BLaER1 (cell line): Measurements from ENCODE around the gene CCDC74B.
"Not testable (repeated sequence)": the region's sequence is repeated elsewhere in the genome, so short reads cannot be mapped to it uniquely, and the experiment has no call there.

Source experiments
- H3K27ac ChIP-seq: shearing (Covaris generic); formaldehyde crosslinking; 2 replicates; pipeline ENCODE4 v1.8.1; 2022
- H3K27me3 ChIP-seq: shearing (Covaris generic); formaldehyde crosslinking; 2 replicates; pipeline ENCODE4 v1.8.1; 2022
- H3K36me3 ChIP-seq: shearing (Covaris generic); formaldehyde crosslinking; 2 replicates; pipeline ENCODE4 v1.8.1; 2022
- H3K4me1 ChIP-seq: shearing (Covaris generic); formaldehyde crosslinking; 2 replicates; pipeline ENCODE4 v1.8.1; 2022
- H3K4me2 ChIP-seq: shearing (Covaris generic); formaldehyde crosslinking; 2 replicates; pipeline ENCODE4 v1.8.1; 2022
- H3K4me3 ChIP-seq: shearing (Covaris generic); formaldehyde crosslinking; 2 replicates; pipeline ENCODE4 v1.8.1; 2022
- H3K9ac ChIP-seq: shearing (Covaris generic); formaldehyde crosslinking; 2 replicates; pipeline ENCODE4 v1.8.1; 2022
- H3K9me3 ChIP-seq: shearing (Covaris generic); formaldehyde crosslinking; 2 replicates; pipeline ENCODE4 v1.8.1; 2022
- H4K20me1 ChIP-seq: shearing (Covaris generic); formaldehyde crosslinking; 2 replicates; pipeline ENCODE4 v1.8.1; 2022
- Cebpa-rat ChIP-seq: shearing (Covaris generic); IDR thresholded peaks from 2 replicates; pipeline ENCODE4 v1.8.1; 2022

Gene CCDC74B

DNA sequence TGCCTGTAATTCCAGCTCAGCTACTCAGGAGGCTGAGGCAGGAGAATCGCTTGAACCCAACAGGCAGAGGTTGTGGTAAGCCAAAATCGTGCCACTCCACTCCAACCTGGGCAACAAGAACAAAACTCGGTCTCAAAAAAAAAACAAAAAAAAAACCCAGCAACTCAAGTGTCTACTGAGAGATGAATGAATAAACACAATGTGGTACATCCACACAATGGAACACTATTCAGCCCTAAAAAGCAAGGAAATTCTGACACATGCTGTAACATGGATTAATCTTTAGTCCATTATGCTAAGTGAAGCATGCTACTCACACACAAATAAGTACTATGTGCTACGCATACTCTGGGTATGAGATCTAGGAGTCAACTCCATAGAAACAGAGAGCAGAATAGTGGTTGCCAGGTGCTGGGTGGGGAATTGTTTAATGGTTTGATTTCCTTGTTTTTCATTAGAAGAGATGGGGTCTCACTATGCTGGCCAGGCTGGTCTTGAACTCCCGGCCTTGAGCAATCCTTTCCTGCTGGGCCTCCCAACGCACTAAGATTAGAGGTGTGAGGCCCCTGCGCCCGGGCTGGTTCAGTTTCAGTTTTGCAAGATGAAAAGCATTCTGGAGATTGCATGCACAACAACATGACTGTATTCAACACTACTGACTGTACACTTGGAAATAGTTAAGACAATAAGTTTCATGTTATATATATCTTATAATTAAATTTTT lies 20.5 kb upstream of the CCDC74B start:
- Histone ChIP-seq H3K36me3 (peaks cover 90% of the 10 kb centered on the region), H3K9me3 (no peaks in the 10 kb centered on the region), H3K27ac (no peak overlapping the region), H3K4me3 (no peak overlapping the region), H3K27me3 (no peaks in the 10 kb centered on the region), H3K4me2 (no peak overlapping the region), H3K9ac (no peak overlapping the region), H4K20me1 (peaks cover 51% of the 10 kb centered on the region), H3K4me1 (peaks cover 8% of the 10 kb centered on the region)
- no peak for TF ChIP-seq Cebpa-rat

DNA sequence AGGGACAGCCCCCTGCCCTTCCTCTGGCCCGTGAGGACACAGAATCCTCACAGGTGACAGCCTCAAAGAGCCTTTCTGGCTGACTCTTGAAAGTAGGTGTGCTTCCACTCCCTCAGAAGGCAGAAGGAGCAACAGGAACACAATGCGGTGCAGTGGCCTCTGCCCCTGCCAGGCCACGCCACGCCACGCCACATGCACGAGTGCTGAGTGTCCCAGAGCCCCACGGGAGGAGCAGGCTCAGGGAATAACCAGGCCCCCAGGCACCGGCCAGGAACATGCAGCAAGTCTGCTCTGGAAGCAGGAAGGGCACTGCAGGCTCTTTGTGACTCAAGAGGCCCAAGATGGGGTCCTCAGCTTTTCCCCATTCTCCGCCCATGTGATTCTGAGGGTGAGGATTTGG lies 18.1 kb upstream of the CCDC74B start:
- no peaks in the 10 kb centered on the region for H3K27me3 ChIP-seq
- no peaks in the 10 kb centered on the region for H3K9me3 ChIP-seq
- TF ChIP-seq Cebpa-rat: no peak
- no peak overlapping the region for H3K9ac ChIP-seq
- no peak overlapping the region for H3K4me3 ChIP-seq
- peaks cover 68% of the 10 kb centered on the region for H4K20me1 ChIP-seq
- H3K27ac ChIP-seq: no peak overlapping the region
- no peak overlapping the region for H3K4me2 ChIP-seq
- peaks cover 83% of the 10 kb centered on the region for H3K36me3 ChIP-seq
- H3K4me1 ChIP-seq: peaks cover 33% of the 10 kb centered on the region

DNA sequence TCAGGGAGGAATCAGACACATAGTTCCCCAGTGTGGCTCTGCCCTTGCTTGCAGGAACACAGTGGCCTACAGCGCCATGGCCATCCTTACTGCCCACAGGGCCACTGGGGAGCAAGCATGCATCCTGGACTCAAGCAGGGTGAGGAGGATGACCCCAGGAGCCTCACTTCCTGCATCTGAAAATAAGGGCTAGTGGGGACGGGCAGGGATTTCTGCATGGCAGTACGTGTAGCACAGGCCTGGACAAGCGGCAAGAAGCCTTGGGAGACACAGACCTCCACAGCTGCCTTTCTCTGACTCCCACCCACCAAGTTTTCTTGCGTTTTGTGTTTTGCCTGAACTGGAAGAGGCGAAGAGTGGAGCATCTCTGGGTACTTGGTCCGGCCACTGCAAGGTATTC lies 17.6 kb upstream of the CCDC74B start:
- H4K20me1 ChIP-seq: peaks cover 68% of the 10 kb centered on the region
- H3K9ac ChIP-seq, H3K9me3 ChIP-seq, H3K27me3 ChIP-seq, H3K27ac ChIP-seq, H3K4me3 ChIP-seq, H3K4me2 ChIP-seq: not testable (repeated sequence)
- H3K4me1 ChIP-seq: peaks cover 38% of the 10 kb centered on the region
- peaks cover 78% of the 10 kb centered on the region for H3K36me3 ChIP-seq

DNA sequence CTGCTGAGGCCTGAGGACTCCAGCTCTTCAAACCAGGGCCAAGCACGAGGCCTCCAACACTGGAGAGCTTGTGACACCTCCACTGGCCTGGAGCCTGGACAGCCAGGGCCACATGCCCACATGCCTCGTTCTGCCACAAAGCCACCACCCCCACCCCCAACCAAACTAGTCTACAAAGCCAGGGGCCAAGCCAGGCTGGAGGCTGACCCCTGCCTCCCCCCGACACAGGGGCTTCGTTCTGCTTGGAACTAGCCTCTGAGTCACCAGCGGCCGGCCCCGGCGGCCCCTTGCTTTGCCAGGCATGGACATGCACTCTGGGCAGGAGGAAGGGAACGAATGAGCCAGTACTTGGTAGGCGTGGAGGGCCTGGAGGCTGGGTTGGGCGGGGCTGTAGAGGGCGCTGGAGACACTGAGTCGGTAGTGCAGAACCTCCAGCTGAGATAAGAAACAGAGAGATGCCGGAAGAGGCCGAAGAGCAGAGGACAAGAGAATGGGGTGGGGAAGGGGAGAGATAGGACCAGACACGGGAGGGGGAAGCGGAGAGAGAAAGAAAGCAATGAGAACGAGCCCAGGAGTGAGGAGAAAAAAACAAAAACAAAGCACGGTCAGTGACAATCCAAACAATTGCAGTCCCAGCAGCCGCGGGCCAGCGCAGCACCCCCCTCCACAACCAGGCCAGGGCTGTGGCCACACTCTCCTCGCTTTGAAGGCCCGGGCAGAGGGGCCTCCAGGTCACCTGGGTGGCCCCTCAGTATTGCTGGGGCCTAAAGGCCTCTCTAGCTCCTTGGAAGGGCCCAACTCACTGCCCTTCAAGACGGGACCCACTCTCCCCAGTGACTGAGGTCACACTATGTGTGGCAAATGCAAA lies 16.2 kb upstream of the CCDC74B start:
- not testable (repeated sequence) for H3K27me3 ChIP-seq, H3K9ac ChIP-seq, H3K4me3 ChIP-seq, H3K9me3 ChIP-seq, H3K27ac ChIP-seq
- peaks cover 52% of the 10 kb centered on the region for H3K4me1 ChIP-seq
- peaks cover 64% of the 10 kb centered on the region for H3K36me3 ChIP-seq
- peaks cover 74% of the 10 kb centered on the region for H4K20me1 ChIP-seq
- H3K4me2 ChIP-seq: peak overlapping the region; percentile 26; the same call in 1 of the 2 replicates

DNA sequence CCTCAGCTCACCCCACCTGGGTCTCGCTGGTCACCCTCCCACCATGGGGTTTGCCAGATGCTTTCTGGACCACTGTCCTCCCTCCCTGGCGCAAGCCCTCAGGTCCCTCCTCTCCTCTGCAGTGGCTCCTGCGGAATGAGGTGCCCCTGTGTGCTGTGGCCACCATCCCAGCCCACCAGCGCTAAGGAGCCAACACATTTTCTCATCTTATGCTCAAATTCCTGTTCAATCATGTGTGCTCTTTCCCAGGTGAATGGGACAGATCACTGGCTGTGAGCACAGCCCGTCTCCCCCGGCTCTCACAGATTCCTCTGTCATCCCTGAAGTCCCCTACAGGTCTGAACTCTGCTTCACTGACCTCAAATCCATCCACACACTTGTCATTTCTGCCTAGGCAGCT lies 15.2 kb upstream of the CCDC74B start:
- H3K9ac ChIP-seq: no peak overlapping the region
- peaks cover 56% of the 10 kb centered on the region for H3K4me1 ChIP-seq
- H3K36me3 ChIP-seq: peaks cover 63% of the 10 kb centered on the region
- no peaks in the 10 kb centered on the region for H3K27me3 ChIP-seq
- peak overlapping the region; percentile 86; the same call in 1 of the 2 replicates for H3K4me2 ChIP-seq
- H4K20me1 ChIP-seq: peaks cover 77% of the 10 kb centered on the region
- H3K4me3 ChIP-seq: no peak overlapping the region
- no peaks in the 10 kb centered on the region for H3K9me3 ChIP-seq
- TF ChIP-seq Cebpa-rat: no peak
- H3K27ac ChIP-seq: no peak overlapping the region

DNA sequence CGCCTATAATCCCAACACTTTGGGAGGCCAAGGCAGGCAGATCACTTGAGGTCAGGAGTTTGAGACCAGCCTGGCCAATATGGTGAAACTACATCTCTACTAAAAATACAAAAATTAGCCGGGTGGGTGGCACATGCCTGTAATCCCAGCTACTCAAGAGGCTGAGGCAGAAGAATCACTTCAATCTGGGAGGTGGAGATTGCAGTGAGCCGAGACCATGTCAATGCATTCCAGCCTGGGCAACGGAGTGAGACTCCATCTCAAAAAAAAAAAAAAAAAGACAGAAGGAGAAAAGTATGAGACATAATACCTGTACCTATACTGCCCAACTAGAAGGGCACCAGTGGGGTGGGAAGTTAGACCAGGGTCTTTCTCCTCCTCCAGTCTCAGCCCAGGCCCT lies 14.5 kb upstream of the CCDC74B start:
- H3K4me3 ChIP-seq, H3K9ac ChIP-seq, H3K27ac ChIP-seq, H3K9me3 ChIP-seq, H3K27me3 ChIP-seq: not testable (repeated sequence)
- H4K20me1 ChIP-seq: peaks cover 81% of the 10 kb centered on the region
- H3K4me1 ChIP-seq: peaks cover 56% of the 10 kb centered on the region
- H3K4me2 ChIP-seq: peak overlapping the region; percentile 86
- peaks cover 63% of the 10 kb centered on the region for H3K36me3 ChIP-seq

DNA sequence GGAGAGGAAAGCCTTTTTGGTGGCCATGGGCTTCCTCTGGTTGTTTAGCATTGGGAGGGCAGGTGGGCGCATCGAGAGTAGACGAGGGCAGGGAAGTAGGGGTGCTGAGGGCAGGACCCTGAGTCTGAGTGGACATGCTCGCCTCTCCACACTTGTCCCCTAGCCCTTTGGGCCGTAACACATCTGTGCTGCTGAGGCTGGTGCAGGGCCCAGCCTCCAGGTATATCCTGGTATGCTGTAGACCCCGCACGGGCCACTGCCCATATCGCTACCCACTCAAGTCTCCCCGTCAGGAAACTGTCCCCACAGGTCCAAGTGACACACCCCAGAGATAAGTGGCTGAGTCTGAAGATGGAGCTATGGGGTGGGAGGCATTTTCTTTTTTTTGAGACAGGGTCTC lies 13.7 kb upstream of the CCDC74B start:
- H4K20me1 ChIP-seq: peaks cover 81% of the 10 kb centered on the region
- H3K9ac ChIP-seq: 0 out of 2 replicates have a peak overlapping the region, but pooled peaks have one; percentile 38
- no peak overlapping the region for H3K4me3 ChIP-seq
- H3K9me3 ChIP-seq: no peaks in the 10 kb centered on the region
- peak overlapping the region; percentile 86 for H3K4me2 ChIP-seq
- peaks cover 63% of the 10 kb centered on the region for H3K36me3 ChIP-seq
- H3K27me3 ChIP-seq: no peaks in the 10 kb centered on the region
- H3K27ac ChIP-seq: peak overlapping the region; percentile 92
- H3K4me1 ChIP-seq: peaks cover 56% of the 10 kb centered on the region
- TF ChIP-seq Cebpa-rat: no peak

DNA sequence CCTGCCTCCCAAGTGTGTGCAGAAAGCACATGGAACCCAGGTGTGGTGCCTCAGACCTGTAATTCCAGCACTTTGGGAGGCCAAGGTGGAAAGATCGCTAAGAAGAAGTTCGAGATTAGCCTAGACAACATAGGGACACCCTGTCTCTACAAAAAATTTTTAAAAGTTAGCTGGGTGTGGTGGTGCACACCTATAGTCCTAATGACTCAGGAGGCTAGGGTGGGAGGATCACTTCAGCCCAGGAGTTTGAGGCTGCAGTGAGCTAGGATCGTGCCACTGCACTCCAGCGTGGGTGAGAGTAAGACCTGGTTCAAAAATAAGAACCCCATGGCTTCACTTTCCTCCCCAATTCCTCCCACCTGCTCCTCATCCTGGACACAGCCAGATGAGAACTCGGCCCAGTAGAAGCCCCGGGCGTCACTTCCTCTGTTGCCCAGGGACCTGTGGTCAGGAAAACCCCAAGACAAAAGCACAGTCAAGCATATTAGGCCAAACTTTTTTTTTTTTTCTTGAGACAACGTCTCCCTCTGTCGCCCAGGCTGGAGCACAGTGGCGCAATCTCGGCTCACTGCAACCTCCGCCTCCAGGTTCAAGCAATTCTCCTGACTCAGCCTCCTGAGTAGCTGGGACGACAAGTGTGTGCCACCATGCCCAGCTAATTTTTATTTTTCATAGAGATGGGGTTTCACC lies 13.1 kb upstream of the CCDC74B start:
- H3K4me2 ChIP-seq: peak overlapping the region; percentile 86

DNA sequence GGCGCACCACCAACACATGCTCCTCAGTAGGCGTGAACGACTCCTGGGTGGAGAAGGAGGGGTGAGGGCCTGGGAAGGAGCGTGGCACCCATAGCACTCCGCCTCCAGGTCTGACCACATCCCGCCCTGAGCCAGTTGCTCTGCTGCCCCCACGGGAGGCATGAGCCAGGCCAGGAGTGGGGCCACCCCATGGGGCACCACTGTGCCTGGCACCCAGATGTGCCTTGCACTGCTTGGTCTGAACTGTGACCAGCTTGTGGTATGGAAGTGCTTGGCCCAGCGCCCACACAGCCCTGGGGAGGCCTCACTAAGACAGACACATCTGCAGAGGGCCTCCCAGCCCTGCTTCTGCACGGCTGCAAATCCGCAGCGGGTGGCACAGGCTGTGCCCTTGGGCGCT lies 12.4 kb upstream of the CCDC74B start:
- peak overlapping the region; percentile 48; the same call in 1 of the 2 replicates for H3K4me3 ChIP-seq
- peaks cover 63% of the 10 kb centered on the region for H3K36me3 ChIP-seq
- H4K20me1 ChIP-seq: peaks cover 72% of the 10 kb centered on the region
- H3K4me2 ChIP-seq: peak overlapping the region; percentile 86
- peaks cover 56% of the 10 kb centered on the region for H3K4me1 ChIP-seq
- H3K9me3 ChIP-seq, H3K27me3 ChIP-seq: not testable (repeated sequence)
- peak overlapping the region; percentile 71 for H3K9ac ChIP-seq
- peak overlapping the region; percentile 92 for H3K27ac ChIP-seq

More for the DNA sequence above, 13.1 kb upstream of the CCDC74B start:
- not testable (repeated sequence) for H3K9me3 ChIP-seq, H3K27me3 ChIP-seq
- H3K9ac ChIP-seq: peak overlapping the region; percentile 71
- peak; percentile 93 for TF ChIP-seq Cebpa-rat
- peaks cover 56% of the 10 kb centered on the region for H3K4me1 ChIP-seq
- H3K27ac ChIP-seq: peak overlapping the region; percentile 92
- peaks cover 79% of the 10 kb centered on the region for H4K20me1 ChIP-seq
- peaks cover 63% of the 10 kb centered on the region for H3K36me3 ChIP-seq
- H3K4me3 ChIP-seq: peak overlapping the region; percentile 48; the same call in 1 of the 2 replicates

DNA sequence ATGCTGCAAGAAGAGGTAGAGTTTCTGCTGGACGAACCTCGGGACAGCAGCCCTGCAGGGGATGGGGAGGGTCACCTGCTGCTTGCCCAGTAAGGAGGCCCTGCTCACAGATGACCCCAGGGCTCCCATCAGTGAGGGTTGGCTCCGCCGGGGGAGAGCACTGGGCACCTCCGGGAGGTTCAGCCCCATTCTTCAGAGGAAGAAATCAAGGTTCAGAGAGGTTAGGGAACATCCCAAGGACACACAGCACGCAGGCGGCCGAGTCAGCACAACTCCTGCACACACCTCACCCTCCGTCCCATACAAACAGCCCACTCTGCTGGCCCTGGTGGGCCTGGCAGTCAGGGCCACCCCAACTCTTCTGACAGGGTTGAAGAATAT lies 11.7 kb upstream of the CCDC74B start:
- no peak for TF ChIP-seq Cebpa-rat
- Histone ChIP-seq H4K20me1 (peaks cover 66% of the 10 kb centered on the region), H3K36me3 (peaks cover 66% of the 10 kb centered on the region), H3K4me3 (no peak overlapping the region), H3K4me1 (peaks cover 56% of the 10 kb centered on the region), H3K27ac (peak overlapping the region; percentile 47), H3K9ac (no peak overlapping the region; the same call in 1 of the 2 replicates), H3K4me2 (peak overlapping the region; percentile 86), H3K27me3 (no peaks in the 10 kb centered on the region), H3K9me3 (no peaks in the 10 kb centered on the region)

DNA sequence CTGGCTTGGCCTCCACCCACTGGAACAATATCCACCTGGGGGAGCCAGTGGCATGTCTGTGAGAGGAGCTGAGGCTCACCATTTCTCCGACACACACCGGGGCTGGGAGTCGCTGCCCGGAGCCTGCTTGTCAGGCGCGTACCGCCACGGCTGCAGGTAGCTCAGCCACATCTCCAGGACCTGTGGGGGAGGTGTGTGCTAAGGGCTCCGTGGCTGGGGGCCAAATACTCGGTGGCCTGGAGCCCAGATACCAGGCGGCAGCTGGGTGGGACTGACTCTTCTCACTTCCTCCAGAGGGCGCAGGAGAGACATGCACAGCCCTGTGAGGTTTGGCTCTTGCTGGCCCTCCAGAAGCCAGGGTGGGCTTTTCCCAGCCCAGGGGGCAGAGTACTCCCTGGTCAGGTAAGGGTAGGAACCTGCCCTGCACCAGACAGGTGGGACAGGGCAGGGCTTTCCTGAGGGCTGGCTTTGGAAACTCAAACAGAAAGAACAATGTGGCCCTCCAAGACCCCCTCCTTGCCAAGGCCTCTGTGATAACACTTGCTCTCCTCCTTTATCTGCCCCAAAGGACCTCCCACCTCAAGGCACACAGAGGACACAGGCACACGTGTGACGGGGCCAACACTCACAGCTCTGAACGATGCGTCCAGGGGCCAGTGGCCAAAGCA lies 11.2 kb upstream of the CCDC74B start:
- peak overlapping the region; percentile 86 for H3K4me2 ChIP-seq
- H3K36me3 ChIP-seq: peaks cover 63% of the 10 kb centered on the region
- peaks cover 60% of the 10 kb centered on the region for H4K20me1 ChIP-seq
- H3K9me3 ChIP-seq, H3K9ac ChIP-seq, H3K4me3 ChIP-seq, H3K27me3 ChIP-seq: not testable (repeated sequence)
- peaks cover 51% of the 10 kb centered on the region for H3K4me1 ChIP-seq
- H3K27ac ChIP-seq: peak overlapping the region; percentile 47
